CD8-positive, alpha-beta memory T cell (primary cell): ENCODE measurements around the gene EIF4H. TPM values are rescaled to one million over a fixed set of nuclear protein-coding genes. Genes with fewer than 3 reads are reported as not detected.

Experiments
- CTCF ChIA-PET: fragments of 350-600 bp; sonication (Branson Sonifier 250); formaldehyde crosslinking; loops from one replicate; lab custom pipeline; 2021; ENCODE audit warnings: antibody characterized with exemption; lab: Charles Lee
- POLR2A ChIA-PET: fragments of 350-600 bp; sonication (Branson Sonifier 250); formaldehyde crosslinking; loops from one replicate; lab custom pipeline; 2021; ENCODE audit warnings: antibody characterized with exemption; lab: Charles Lee
- DNase-seq, 5 donors: peaks; one replicate each; pipeline versions ENCODE4 v3.0.0 to v3.0.0-alpha.2; 2020 to 2022; ENCODE audit warnings: mixed read lengths in 1 of 5
- H3K27ac ChIP-seq: one replicate; pipeline ENCODE4 v1.7.0; 2013; ENCODE audit warnings: low read depth, mild to moderate bottlenecking, low read length, moderate library complexity
- H3K27me3 ChIP-seq: 2 replicates; pipeline ENCODE4 v1.7.0; 2013; ENCODE audit warnings: low read length, mild to moderate bottlenecking; ENCODE audit not compliant: insufficient read depth, poor library complexity, severe bottlenecking
- H3K36me3 ChIP-seq: 2 replicates; pipeline ENCODE4 v1.7.0; 2013; ENCODE audit warnings: mild to moderate bottlenecking, low read length, moderate library complexity; ENCODE audit not compliant: insufficient read depth
- H3K4me1 ChIP-seq: 2 replicates; pipeline ENCODE4 v1.7.0; 2013; ENCODE audit warnings: mild to moderate bottlenecking, low read length, moderate library complexity; ENCODE audit not compliant: insufficient read depth
- H3K4me3 ChIP-seq: 2 replicates; pipeline ENCODE4 v1.7.0; 2013; ENCODE audit warnings: mild to moderate bottlenecking, low read length
- H3K9me3 ChIP-seq: 2 replicates; pipeline ENCODE4 v1.7.0; 2013; ENCODE audit warnings: mild to moderate bottlenecking, low read length
- H3K27ac Mint-ChIP-seq, 8 donors: one replicate each; pipeline ENCODE4 v1.8.0; 2020 to 2021; ENCODE audit warnings: mixed read lengths in 8 of 8, mild to moderate bottlenecking in 6 of 8, inconsistent platforms in 3 of 8, moderate library complexity in 3 of 8
- H3K27me3 Mint-ChIP-seq, 2 donors: one replicate each; pipeline ENCODE4 v1.8.0; 2020 to 2021; ENCODE audit warnings: mixed read lengths in 2 of 2, mild to moderate bottlenecking in 1 of 2, moderate library complexity in 1 of 2
- H3K36me3 Mint-ChIP-seq, 3 donors: one replicate each; pipeline ENCODE4 v1.8.0; 2020 to 2021; ENCODE audit warnings: mixed read lengths in 3 of 3, inconsistent platforms in 1 of 3, mild to moderate bottlenecking in 1 of 3
- H3K4me1 Mint-ChIP-seq, 3 donors: one replicate each; pipeline ENCODE4 v1.8.0; 2020 to 2021; ENCODE audit warnings: mixed read lengths in 3 of 3, inconsistent platforms in 1 of 3, mild to moderate bottlenecking in 1 of 3
- H3K4me3 Mint-ChIP-seq, 7 donors: one replicate each; pipeline ENCODE4 v1.8.0; 2020 to 2021; ENCODE audit warnings: mixed read lengths in 7 of 7, mild to moderate bottlenecking in 6 of 7, moderate library complexity in 4 of 7, inconsistent platforms in 2 of 7
- H3K9me3 Mint-ChIP-seq, 5 donors: one replicate each; pipeline ENCODE4 v1.8.0; 2020 to 2022; ENCODE audit warnings: mixed read lengths in 5 of 5, mild to moderate bottlenecking in 3 of 5, moderate library complexity in 2 of 5, inconsistent platforms in 1 of 5
- polyA plus RNA-seq: library from polyadenylated mRNA; unstranded; fragments of 300-500 nt; fragmentation: Illumina TruSeq; gene quantifications from one replicate; pipeline ENCODE4 v1.2.3, GENCODE V29; 2021
- total RNA-seq, 2 experiments: library from RNA; stranded (reverse); gene quantifications; one replicate each; pipeline ENCODE4 v1.2.3, GENCODE V29; 2021

EIF4H gene
- total and polyA plus RNA-seq, 3 experiments from 2014 or later: 207 to 349 (median 346) TPM

DNA sequence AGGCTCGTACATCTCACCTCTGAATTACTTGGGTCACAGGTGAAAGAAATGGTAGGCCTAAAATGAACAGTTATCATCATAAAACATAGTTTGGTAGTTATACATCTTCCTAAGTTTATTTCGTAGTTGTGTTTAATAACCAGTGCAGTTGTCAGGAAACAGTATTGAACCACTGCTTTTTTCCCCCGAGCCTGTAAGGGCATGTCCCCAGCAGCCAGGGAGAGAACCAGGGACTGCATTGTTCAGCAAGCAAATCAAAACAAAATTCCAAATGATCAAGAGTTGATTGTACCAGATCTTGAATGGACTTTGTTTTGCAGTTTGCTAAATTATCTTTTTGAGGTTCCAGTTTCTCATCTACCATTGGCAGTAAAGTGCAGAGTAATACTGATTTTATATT, 2.4 kb downstream of the EIF4H start:
- ChIA-PET CTCF (interaction anchor here (0.8 to 1.1 kb wide), 2 partner anchors 30 to 109 kb away, joined by 3 read pairs; no protein-coding TSS in a partner anchor), POLR2A (no interaction called here)
- DNase-seq: no peak
- Mint-ChIP-seq H3K27ac (peak overlapping the region; percentile 29 to 97 (median 70)), H3K27me3 (no peaks in the 10 kb centered on the region), H3K4me1 (peaks cover 58 to 79% (median 76%) of the 10 kb centered on the region in 3 donors), H3K9me3 (no peaks in the 10 kb centered on the region), H3K36me3 (peaks cover 0 to 49% (median 9%) of the 10 kb centered on the region in 3 donors), H3K4me3 (peak overlapping the region; percentile 85 to 94 (median 91))
- peaks cover 3% of the 10 kb centered on the region for H3K36me3 ChIP-seq
- no peak overlapping the region for H3K27ac ChIP-seq
- H3K27me3 ChIP-seq: no peaks in the 10 kb centered on the region
- H3K4me1 ChIP-seq: peaks cover 70% of the 10 kb centered on the region
- no peaks in the 10 kb centered on the region for H3K9me3 ChIP-seq
- H3K4me3 ChIP-seq: no peak overlapping the region

DNA sequence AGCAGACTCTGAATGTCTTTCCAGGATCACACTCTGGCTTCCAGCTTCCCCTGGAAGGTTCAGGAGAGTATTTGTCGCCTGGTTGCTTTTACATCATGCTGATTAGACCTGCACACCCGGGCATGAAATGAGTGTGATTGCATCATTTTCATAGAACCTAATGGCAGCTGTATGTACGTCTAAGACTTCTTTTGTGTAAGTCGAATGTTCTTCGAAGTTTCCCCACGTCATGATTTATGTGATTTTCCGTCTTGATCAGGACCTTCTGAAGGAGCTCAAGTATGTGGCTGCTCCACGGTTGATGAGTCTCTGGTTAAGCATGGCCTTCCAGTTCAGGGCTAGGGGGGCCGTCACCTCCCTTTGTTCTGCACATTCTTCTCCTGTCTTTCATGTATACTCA, 4.5 kb downstream of the EIF4H start:
- Histone ChIP-seq H3K27ac (no peak overlapping the region), H3K4me1 (peaks cover 82% of the 10 kb centered on the region), H3K36me3 (peaks cover 3% of the 10 kb centered on the region), H3K4me3 (no peak overlapping the region), H3K9me3 (no peaks in the 10 kb centered on the region), H3K27me3 (no peaks in the 10 kb centered on the region)
- Mint-ChIP-seq H3K9me3 (no peaks in the 10 kb centered on the region), H3K27ac (peak overlapping the region in 6 of 8 donors; percentile 3 to 67 (median 24)), H3K4me3 (peak overlapping the region in 5 of 7 donors; percentile 25 to 76 (median 52)), H3K36me3 (peaks cover 0 to 65% (median 9%) of the 10 kb centered on the region in 3 donors), H3K27me3 (no peaks in the 10 kb centered on the region), H3K4me1 (peaks cover 68 to 86% (median 83%) of the 10 kb centered on the region in 3 donors)
- CTCF ChIA-PET: interaction anchor here (0.7 to 1.5 kb wide), 3 partner anchors 28 to 222 kb away, joined by 3 to 8 read pairs (median 4); no protein-coding TSS in a partner anchor
- POLR2A ChIA-PET: no interaction called here
- no peak for DNase-seq

DNA sequence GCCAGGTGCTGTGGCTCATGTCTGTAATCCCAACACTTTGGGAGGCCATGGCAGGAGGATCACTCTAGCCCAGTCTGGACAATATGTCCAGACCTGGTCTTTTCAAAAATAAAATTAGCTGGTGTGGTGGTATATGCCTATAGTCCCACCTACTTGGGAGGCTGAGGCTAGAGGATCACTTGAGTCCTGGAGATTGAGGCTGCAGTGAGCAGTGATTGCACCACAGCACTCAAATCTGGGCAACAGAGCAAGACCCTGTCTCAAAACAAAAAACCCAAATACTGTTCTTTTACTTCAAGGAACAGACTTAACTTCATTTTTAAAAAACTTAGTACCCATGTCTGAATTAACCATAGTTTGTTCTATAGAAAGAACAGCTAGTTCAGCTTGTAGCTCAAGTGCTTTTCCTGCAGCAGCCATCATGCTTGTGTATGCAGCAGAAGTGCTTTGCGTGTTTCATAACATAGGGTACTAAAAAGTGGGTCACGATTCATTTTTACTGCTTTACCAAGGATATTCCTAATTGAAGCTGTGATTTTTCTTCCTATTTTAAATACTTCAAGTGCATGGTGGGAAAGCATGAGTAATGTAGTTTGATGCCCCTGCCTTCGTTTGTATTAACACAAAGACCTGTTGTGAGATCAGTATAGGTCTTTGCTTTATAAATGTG, 5.9 kb downstream of the EIF4H start:
- Mint-ChIP-seq H3K9me3 (no peaks in the 10 kb centered on the region), H3K27ac (peak overlapping the region in 6 of 8 donors; percentile 15 to 72 (median 50)), H3K4me3 (peak overlapping the region in 4 of 7 donors; percentile 8 to 23 (median 18)), H3K36me3 (peaks cover 0 to 67% (median 9%) of the 10 kb centered on the region in 3 donors), H3K27me3 (no peaks in the 10 kb centered on the region), H3K4me1 (peaks cover 80 to 96% (median 96%) of the 10 kb centered on the region in 3 donors)
- Histone ChIP-seq H3K4me3 (no peak overlapping the region), H3K27me3 (no peaks in the 10 kb centered on the region), H3K27ac (no peak overlapping the region), H3K4me1 (peaks cover 92% of the 10 kb centered on the region), H3K9me3 (no peaks in the 10 kb centered on the region), H3K36me3 (peaks cover 3% of the 10 kb centered on the region)
- DNase-seq: no peak
- ChIA-PET CTCF (interaction anchor here (1.3 to 3.3 kb wide), 2 partner anchors 23 to 112 kb away, joined by 5 to 11 read pairs; no protein-coding TSS in a partner anchor), POLR2A (no interaction called here)

DNA sequence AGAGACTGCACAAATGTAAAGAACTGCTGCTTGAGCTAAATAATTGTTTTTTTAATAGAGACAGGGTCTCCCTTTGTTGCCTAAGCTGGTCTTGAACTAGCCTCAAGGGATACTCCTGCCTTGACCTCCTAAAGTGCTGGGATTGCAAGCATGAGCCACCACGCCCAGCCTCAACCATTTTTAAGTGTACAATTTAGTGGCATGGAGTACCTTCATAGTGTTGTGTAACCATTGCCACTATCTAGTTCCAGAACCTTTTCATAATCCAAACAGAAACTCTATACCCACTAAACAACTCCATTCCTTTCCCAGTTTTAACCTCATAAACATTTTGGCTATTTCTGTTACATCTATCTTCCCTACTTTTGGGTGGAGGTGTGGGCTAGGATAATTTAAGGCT, 6.7 kb downstream of the EIF4H start:
- POLR2A ChIA-PET: no interaction called here

DNA sequence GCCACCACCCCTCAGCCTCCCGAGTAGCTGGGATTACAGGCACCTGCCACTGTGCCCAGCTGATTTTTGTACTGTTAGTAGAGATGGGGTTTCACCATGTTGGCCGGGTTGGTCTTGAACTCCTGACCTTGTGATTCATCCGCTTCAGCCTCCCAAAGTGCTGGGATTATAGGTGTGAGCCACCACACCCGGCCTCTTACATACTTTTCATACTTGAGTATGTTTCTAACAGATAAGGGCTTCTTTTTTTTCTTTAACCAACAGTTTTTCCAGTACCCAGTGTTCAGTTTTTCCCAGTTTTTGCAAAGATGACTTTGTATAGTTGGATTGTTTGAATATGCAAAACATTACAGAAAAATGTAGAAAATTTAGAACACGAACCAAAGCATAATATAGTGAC, 7.7 kb downstream of the EIF4H start:
- no peaks in the 10 kb centered on the region for H3K27me3 ChIP-seq
- Mint-ChIP-seq H3K9me3 (no peaks in the 10 kb centered on the region), H3K27ac (peak overlapping the region in 1 of 8 donors; percentile 17), H3K27me3 (no peaks in the 10 kb centered on the region), H3K36me3 (peaks cover 0 to 70% (median 3%) of the 10 kb centered on the region in 3 donors), H3K4me3 (peak overlapping the region in 1 of 7 donors; percentile 78), H3K4me1 (peaks cover 76 to 96% (median 96%) of the 10 kb centered on the region in 3 donors)
- H3K4me3 ChIP-seq: no peak overlapping the region
- POLR2A ChIA-PET: no interaction called here
- DNase-seq: no peak
- no peaks in the 10 kb centered on the region for H3K9me3 ChIP-seq
- CTCF ChIA-PET: interaction anchor here (1.3 to 3.3 kb wide), 2 partner anchors 114 to 219 kb away, joined by 4 to 11 read pairs; no protein-coding TSS in a partner anchor
- H3K4me1 ChIP-seq: peaks cover 89% of the 10 kb centered on the region
- peaks cover 3% of the 10 kb centered on the region for H3K36me3 ChIP-seq
- no peak overlapping the region for H3K27ac ChIP-seq

More for the DNA sequence above, 6.7 kb downstream of the EIF4H start:
- peak overlapping the region in 2 of 7 donors; percentile 6 to 25 for H3K4me3 Mint-ChIP-seq
- CTCF ChIA-PET: interaction anchor here (1.3 to 3.3 kb wide), 2 partner anchors 22 to 113 kb away, joined by 5 to 11 read pairs; no protein-coding TSS in a partner anchor
- Histone ChIP-seq H3K36me3 (peaks cover 3% of the 10 kb centered on the region), H3K27me3 (no peaks in the 10 kb centered on the region), H3K4me1 (peaks cover 93% of the 10 kb centered on the region), H3K27ac (no peak overlapping the region), H3K9me3 (no peaks in the 10 kb centered on the region), H3K4me3 (no peak overlapping the region)
- DNase-seq: no peak
- no peaks in the 10 kb centered on the region for H3K9me3 Mint-ChIP-seq
- peaks cover 81 to 96% (median 96%) of the 10 kb centered on the region in 3 donors for H3K4me1 Mint-ChIP-seq
- H3K36me3 Mint-ChIP-seq: peaks cover 0 to 70% (median 9%) of the 10 kb centered on the region in 3 donors
- peak overlapping the region in 5 of 8 donors; percentile 12 to 68 (median 43) for H3K27ac Mint-ChIP-seq
- no peaks in the 10 kb centered on the region for H3K27me3 Mint-ChIP-seq

DNA sequence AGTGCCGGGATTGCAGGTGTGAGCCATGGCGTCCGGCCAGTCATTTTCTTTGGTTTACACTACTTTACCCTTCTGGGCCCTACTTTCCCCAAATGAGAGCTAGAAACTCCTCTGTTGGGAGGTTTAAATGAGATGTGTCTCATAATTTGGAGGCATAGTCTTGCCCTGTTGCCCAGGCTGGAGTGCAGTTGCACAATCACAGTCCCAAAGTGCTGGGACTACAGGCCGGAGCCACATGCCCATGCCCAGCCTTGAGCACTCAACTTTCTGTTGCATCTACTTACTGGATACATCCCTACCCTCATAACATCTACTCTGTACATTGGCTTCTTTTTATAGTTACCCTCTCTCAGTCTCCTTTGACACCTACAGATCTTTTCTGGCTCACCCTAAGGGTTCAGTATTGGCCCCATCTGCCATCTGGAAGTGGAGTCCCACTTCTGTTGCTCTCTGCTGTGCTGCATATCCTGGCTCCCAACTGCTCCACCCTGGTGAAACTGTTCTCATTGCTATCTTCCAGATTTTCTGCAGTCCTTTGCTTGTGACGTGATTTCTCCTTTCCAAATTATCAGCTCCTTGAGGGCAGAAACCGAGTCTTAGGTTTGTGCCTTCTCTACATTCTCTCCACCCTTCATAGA, 8.4 kb downstream of the EIF4H start:
- Mint-ChIP-seq H3K4me3 (peak overlapping the region in 4 of 7 donors; percentile 35 to 63 (median 58)), H3K9me3 (no peaks in the 10 kb centered on the region), H3K4me1 (peaks cover 78 to 97% (median 96%) of the 10 kb centered on the region in 3 donors), H3K27ac (peak overlapping the region; percentile 3 to 89 (median 48)), H3K27me3 (no peaks in the 10 kb centered on the region), H3K36me3 (peaks cover 2 to 72% (median 4%) of the 10 kb centered on the region in 3 donors)
- H3K27ac ChIP-seq: no peak overlapping the region
- no peak for DNase-seq
- no peak overlapping the region for H3K4me3 ChIP-seq
- H3K27me3 ChIP-seq: no peaks in the 10 kb centered on the region
- H3K4me1 ChIP-seq: peaks cover 82% of the 10 kb centered on the region
- H3K9me3 ChIP-seq: no peaks in the 10 kb centered on the region
- ChIA-PET POLR2A (no interaction called here), CTCF (interaction anchor here (0.9 to 3.3 kb wide), 4 partner anchors 24 to 219 kb away, joined by 3 to 11 read pairs (median 5); no protein-coding TSS in a partner anchor)
- H3K36me3 ChIP-seq: peaks cover 3% of the 10 kb centered on the region

DNA sequence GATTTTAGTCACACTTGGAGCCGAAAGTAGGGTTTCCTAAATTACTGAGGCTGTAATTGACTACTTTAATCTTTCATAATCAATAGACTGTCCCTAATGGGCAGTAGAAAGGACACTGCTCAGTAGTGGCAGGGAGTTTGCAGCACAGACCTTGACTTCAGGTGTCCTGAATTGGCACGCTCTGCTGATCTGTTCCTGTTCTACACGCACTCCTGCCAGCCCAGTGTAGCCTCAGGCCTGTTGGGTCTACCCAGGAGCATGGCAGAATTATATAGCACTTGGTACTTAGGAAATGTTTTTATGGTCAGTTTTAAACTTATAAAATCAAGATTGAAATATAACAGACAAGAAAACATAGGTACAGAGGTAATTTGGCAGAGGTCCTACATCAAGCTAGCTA, 9.0 kb downstream of the EIF4H start:
- H3K4me3 Mint-ChIP-seq: peak overlapping the region in 5 of 7 donors; percentile 37 to 63 (median 57)
- CTCF ChIA-PET: interaction anchor here (0.9 to 2.7 kb wide), 4 partner anchors 8 to 218 kb away, joined by 3 to 13 read pairs (median 5); partner anchors contain the start of gene EIF4H
- no peak overlapping the region for H3K4me3 ChIP-seq

More for the DNA sequence above, 9.0 kb downstream of the EIF4H start:
- Histone ChIP-seq H3K36me3 (peaks cover 9% of the 10 kb centered on the region), H3K27me3 (no peaks in the 10 kb centered on the region), H3K9me3 (no peaks in the 10 kb centered on the region), H3K27ac (no peak overlapping the region), H3K4me1 (peaks cover 76% of the 10 kb centered on the region)
- peaks cover 78 to 97% (median 96%) of the 10 kb centered on the region in 3 donors for H3K4me1 Mint-ChIP-seq
- H3K36me3 Mint-ChIP-seq: peaks cover 8 to 72% (median 10%) of the 10 kb centered on the region in 3 donors
- POLR2A ChIA-PET: no interaction called here
- no peaks in the 10 kb centered on the region for H3K27me3 Mint-ChIP-seq
- H3K9me3 Mint-ChIP-seq: no peaks in the 10 kb centered on the region
- no peak for DNase-seq
- H3K27ac Mint-ChIP-seq: peak overlapping the region; percentile 3 to 89 (median 46)
